DOHH2 (cell line): Measurements from ENCODE around the gene ITPR1.

Source experiments
- EZH2phosphoT487 ChIP-seq: fragments of 200-600 bp; sonication (generic); IDR thresholded peaks from 2 replicates; pipeline ENCODE4 v1.6.1; 2017; ENCODE audit warnings: borderline replicate concordance, mild to moderate bottlenecking, antibody characterized with exemption, low read length, moderate library complexity, mixed read lengths
- TF ChIP-seq, protein P1 (sequence below): fragments of 200-600 bp; sonication (generic); IDR thresholded peaks from one replicate; pipeline ENCODE4 v1.5.1; 2014; ENCODE audit warnings: antibody characterized with exemption, mild to moderate bottlenecking, low read depth, low read length; ENCODE audit not compliant: poor library complexity, severe bottlenecking

DNA sequence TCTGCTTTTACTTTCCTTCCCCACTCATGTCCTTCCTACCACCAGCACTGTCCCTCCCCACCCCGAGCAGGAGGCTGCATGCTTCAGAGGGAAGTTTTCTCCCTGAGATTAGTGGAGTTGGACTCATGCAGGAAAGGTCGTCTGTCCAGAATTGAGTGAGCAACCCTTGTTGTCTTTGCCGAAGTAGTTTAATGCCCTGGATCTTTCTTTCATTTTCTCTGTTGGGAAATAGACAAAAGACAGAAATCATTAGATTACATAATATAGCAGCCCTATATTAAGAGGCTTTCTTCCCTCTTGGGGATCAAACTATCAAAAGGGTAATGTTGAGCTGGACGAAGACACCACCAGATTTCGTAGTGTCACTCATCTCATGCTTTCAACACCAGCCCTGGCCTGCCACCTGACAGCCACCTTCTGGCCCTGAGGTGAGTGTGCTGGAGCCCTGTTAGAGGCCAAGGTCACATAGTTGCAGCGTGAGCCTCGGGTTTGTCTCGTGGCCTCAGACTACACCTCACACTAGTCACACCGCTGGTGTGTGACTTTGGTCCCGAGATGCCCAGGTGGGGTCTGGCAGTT lies 231.0 kb downstream of the ITPR1 start:
- no peak for TF ChIP-seq EZH2phosphoT487
- TF ChIP-seq, protein P1, sequence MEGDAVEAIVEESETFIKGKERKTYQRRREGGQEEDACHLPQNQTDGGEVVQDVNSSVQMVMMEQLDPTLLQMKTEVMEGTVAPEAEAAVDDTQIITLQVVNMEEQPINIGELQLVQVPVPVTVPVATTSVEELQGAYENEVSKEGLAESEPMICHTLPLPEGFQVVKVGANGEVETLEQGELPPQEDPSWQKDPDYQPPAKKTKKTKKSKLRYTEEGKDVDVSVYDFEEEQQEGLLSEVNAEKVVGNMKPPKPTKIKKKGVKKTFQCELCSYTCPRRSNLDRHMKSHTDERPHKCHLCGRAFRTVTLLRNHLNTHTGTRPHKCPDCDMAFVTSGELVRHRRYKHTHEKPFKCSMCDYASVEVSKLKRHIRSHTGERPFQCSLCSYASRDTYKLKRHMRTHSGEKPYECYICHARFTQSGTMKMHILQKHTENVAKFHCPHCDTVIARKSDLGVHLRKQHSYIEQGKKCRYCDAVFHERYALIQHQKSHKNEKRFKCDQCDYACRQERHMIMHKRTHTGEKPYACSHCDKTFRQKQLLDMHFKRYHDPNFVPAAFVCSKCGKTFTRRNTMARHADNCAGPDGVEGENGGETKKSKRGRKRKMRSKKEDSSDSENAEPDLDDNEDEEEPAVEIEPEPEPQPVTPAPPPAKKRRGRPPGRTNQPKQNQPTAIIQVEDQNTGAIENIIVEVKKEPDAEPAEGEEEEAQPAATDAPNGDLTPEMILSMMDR: no peak
